Measurements from ENCODE around the gene TMEM132A. TPM values are rescaled to one million over a fixed set of nuclear protein-coding genes. Genes with fewer than 3 reads are reported as not detected.
A peak's percentile ranks its signal among the peaks of the same experiment; 100 is the strongest.

Gene TMEM132A
- total and polyA plus RNA-seq, 2 of the 13 experiments (the other 11 are each of a cell fraction or from before 2014, with no cell fraction given) = 11.1 to 32.9 TPM

DNA sequence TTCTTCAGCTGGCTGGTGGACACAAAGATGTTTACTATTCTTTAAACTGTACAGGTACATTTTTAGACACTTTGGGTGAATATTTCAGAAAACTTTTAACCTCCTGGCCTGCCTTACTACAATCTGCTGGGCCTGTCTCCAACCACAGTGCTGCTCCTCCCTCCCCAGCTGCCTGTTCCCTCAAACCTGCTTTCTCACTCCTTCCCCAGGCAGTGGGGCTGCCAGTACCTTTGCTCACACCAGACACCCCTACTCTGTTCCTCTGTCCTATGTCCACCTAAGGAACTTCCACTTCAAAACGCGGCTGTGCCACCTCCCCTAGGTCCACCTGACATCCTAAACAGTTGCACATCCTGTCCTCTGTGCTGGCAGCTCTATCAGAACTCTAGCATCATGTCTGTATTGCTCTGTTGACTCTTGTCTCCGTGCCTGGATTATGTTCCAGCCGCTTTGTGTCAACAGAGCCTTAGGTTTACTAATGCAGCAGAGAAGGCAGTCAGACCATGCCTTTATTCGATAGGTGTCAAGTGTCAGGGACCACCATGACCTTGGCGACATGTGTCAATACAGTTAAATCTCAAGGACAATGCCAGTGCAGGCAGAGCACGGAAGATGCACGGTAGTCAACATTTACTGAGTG lies 43.5 kb upstream of the TMEM132A start (continued):
- TF ChIP-seq ZNF775 (CRISPR knock-in tag; IDR thresholded peaks at IDR 0.05; ENCODE audit: borderline replicate concordance) (no peak), TMF1 (CRISPR knock-in tag; IDR thresholded peaks at IDR 0.05; ENCODE audit: low read depth) (no peak), POLR2AphosphoS2 (IDR thresholded peaks at IDR 0.05; ENCODE audit: low read depth, low read length) (no peak), BRCA1 (CRISPR knock-in tag; IDR thresholded peaks at IDR 0.05) (peak; percentile 88; the same call in 1 of the 2 replicates), IRF9 (CRISPR knock-in tag; IDR thresholded peaks at IDR 0.05; ENCODE audit: borderline replicate concordance) (peak; percentile 86), ZNF747 (CRISPR knock-in tag; IDR thresholded peaks at IDR 0.05; ENCODE audit: borderline replicate concordance) (peak; percentile 93), PRPF4 (IDR thresholded peaks at IDR 0.05; ENCODE audit: low read depth, low read length, poor library complexity, severe bottlenecking) (no peak), FOXJ3 (CRISPR knock-in tag; IDR thresholded peaks at IDR 0.05; ENCODE audit: borderline replicate concordance) (peak; percentile 98), SIN3B (IDR thresholded peaks at IDR 0.05; ENCODE audit: low read length) (no peak), ZNF891 (CRISPR knock-in tag; IDR thresholded peaks at IDR 0.05) (no peak), YEATS2 (CRISPR knock-in tag; IDR thresholded peaks at IDR 0.05; ENCODE audit: borderline replicate concordance) (peak; percentile 51; the same call in 1 of the 2 replicates), FOSL1 (CRISPR knock-in tag; IDR thresholded peaks at IDR 0.05; ENCODE audit: borderline replicate concordance) (0 out of 2 replicates have a peak, but pooled peaks have one; percentile 37), ZNF781 (CRISPR knock-in tag; IDR thresholded peaks at IDR 0.05; ENCODE audit: borderline replicate concordance, not compliant biosample characterization) (peak; percentile 38), ZNF879 (CRISPR knock-in tag; IDR thresholded peaks at IDR 0.05) (no peak), ZNF607 (CRISPR knock-in tag; IDR thresholded peaks at IDR 0.05; ENCODE audit: borderline replicate concordance) (0 out of 2 replicates have a peak, but pooled peaks have one; percentile 48), ZNF766 (CRISPR knock-in tag; IDR thresholded peaks at IDR 0.05; ENCODE audit: borderline replicate concordance) (peak; percentile 72; the same call in 1 of the 2 replicates), RELA (CRISPR knock-in tag; IDR thresholded peaks at IDR 0.05) (peak; percentile 42; the same call in 1 of the 2 replicates), ZBTB25 (CRISPR knock-in tag; IDR thresholded peaks at IDR 0.05) (peak; percentile 82; the same call in 1 of the 2 replicates), ZNF10 (CRISPR knock-in tag; IDR thresholded peaks at IDR 0.05; ENCODE audit: borderline replicate concordance, low read depth) (no peak), NCOA1 (CRISPR knock-in tag; IDR thresholded peaks at IDR 0.05) (no peak), MAFK (conservative IDR thresholded peaks at IDR 0.05 in 1 of 2, IDR thresholded peaks at IDR 0.05 in 1 of 2; ENCODE audit: low read length in 2 of 2) (no peak; a peak in 1 of 4 replicates), ZNF674 (CRISPR knock-in tag; IDR thresholded peaks at IDR 0.05; ENCODE audit: low read depth) (no peak), ERF (CRISPR knock-in tag; IDR thresholded peaks at IDR 0.05) (peak; percentile 97), ZSCAN30 (CRISPR knock-in tag; IDR thresholded peaks at IDR 0.05) (no peak), ZC3H13 (CRISPR knock-in tag; IDR thresholded peaks at IDR 0.05) (peak; percentile 80; the same call in 1 of the 2 replicates), MED1 (CRISPR knock-in tag; IDR thresholded peaks at IDR 0.05) (peak; percentile 96), ZNF326 (CRISPR knock-in tag; IDR thresholded peaks at IDR 0.05; ENCODE audit: borderline replicate concordance) (0 out of 2 replicates have a peak, but pooled peaks have one; percentile 39)
- TF ChIP-seq, protein P1, sequence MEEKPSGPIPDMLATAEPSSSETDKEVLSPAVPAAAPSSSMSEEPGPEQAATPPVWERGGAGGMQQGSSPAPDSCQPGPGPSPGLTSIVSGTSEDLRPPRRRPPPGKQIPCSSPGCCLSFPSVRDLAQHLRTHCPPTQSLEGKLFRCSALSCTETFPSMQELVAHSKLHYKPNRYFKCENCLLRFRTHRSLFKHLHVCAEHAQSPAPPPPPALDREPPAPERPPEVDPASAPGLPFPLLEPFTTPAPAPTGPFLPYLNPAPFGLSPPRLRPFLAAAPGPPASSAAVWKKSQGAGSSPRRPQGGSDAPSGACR (CRISPR knock-in tag; IDR thresholded peaks at IDR 0.05) = peak; percentile 94
